HCEC 1CT (cell line): ENCODE data around the gene ULK4.

ENCODE experiments used
- DNase-seq: peaks from one replicate; pipeline ENCODE4 v3.0.0-alpha.2; 2017

Gene ULK4

DNA sequence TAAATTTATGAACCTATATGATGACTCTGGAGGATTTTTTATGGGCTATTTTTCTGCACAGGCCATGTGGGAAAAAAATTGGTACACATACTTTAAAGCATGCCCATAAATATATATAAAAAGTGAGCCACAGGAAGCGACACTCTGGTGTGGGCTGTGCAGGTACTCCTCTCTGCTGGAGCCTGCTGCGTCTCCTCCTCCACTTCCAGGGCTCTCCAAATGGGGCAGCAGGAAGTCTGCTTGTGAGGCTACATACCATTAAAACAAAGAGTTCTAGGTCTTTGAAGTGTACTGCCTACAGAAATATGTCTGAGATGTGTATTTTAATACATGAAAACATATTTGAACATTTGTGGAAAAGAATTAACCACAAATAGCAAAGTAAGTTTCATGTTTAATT lies 627.5 kb downstream of the ULK4 start:
- no peak for DNase-seq

DNA sequence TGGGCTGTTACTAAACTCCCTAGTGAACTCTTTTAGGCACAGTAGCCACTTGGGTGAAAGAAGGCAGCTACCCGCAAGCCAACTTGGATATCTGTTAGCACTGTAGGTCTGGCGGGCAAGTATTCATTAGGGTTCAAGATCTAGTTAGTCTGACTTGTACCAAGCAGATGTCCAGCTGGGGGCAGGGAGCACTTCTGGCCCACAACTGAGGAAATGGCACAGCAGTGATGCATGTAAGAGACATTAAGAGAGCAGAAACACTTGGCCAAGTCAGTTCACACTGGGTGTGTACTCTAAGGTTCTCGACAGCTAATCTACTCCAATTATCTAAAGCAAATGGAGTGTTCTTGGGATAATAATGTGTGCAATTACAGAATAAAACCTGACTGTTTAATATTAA lies 630.9 kb downstream of the ULK4 start:
- peak; percentile 48 for DNase-seq

DNA sequence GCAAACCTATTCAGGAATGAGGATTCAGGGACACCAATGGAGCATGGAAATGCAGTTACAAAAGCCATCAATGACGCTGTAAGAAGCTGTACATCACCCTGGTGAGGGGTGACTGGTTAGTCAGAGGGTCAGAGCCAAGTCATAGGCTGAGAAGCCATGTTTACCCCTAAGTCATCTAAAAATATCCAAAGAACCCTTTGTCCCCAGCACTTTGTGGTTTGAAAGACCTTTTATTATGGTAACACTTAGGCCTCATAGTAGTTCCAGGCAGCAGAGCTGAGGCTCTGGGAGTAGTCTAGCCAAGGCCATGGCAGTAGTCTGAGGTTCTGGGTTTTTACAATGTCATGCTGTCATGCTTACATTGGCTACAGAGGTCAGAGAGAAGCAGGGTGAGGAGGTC lies 631.4 kb downstream of the ULK4 start:
- DNase-seq = peak; percentile 79

DNA sequence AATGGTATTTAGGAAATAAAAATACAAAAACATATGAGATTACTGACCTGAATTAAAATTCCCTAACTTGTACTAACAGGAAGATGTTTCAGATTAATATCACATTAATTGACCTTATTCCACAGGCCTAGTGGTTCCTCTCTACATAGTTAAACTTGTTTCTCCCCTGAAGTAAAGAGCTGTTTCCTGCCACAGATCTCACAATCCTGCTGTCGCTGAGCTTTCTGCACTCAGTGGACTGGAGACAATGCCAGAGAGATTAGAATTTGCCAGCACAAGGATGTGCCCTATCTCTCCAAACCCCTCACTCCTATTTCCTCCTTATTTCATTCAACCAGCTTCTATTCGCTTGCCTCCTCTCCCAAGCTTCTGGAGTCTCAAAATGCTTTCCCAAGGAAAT lies 632.0 kb downstream of the ULK4 start:
- no peak for DNase-seq

DNA sequence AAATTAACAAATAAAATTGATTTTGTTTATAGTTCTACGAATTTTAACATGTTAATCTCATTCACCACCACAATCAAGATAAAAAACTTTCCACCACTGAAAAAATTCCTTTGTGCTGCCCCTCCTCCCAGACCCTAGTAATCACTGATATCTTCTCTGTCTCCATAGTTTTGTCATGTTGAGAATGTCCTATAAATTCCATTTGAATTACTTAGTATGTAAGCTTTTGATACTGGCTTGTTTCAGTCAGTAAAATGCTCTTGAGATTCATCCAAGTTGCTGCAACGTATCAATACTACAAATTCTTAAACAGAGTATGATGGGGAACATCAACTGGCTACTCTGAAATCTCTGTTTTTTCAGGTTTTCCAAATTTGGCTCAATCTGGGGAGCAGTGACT lies 633.0 kb downstream of the ULK4 start:
- peak; percentile 56 for DNase-seq

DNA sequence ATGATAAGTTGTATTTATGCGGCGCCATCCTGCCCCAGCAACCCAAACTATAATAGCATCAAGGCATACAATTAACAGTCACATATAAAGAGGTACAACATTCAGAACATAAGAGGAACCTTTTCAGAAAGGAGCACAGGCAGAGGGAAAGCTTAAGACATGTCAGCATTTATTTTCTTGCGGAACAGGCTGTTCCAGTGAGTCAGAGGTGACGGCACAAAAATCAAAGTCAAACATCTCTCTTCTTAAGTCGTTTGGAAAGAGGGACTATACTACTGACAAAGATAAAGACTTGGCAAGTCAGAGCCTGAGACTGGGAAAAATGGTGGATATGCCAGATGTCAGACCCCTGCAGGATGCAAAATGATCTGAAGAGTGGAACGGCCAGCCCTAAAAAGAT lies 634.2 kb downstream of the ULK4 start:
- peak; percentile 65 for DNase-seq

DNA sequence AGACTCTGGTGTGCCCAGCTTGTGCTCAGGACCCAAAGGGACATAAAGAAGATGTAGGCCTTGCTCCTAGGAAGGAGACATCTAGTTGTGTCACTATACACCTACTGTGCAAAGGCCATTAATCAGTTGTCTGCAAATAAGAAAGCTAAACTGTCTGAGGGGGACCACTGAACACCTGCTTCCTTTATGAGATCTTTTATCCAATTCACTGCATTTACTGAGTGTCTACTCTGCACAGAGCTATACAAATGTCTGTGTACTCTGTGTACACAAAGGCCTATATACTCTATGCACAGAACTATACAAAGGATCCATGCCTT lies 637.8 kb downstream of the ULK4 start:
- DNase-seq = no peak

DNA sequence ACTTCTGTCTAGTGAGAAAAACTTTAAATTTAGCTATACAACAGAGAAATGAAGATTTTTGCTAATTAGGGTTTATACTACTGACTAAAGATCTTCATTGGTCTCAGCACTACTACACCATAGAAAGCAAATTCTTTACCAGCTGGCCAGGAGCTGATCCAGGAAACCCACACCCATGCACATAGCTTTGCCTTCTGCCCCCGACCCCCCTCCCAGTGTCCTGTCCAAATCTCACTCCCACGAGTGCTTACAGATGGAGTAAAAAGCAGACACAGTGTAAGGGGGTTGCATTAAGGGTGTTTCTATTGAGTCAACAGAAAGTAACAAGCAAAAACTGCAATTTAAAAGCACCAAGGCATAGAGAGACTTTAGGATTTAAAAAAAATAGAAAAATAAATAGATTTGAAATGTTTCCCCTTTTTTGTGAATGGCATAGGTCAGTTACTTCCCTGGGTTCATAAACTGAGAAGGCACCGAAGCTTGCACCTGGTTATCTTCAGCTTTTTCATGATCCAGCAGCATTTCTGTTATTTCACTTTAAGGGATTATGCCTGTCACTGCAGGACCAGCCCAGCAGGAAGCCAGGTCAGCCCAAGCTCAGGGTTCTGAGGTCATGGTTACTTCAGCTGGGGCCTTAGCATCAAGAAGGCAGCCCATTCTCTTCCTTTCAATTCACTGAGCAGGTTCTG lies 638.3 kb downstream of the ULK4 start:
- no peak for DNase-seq

DNA sequence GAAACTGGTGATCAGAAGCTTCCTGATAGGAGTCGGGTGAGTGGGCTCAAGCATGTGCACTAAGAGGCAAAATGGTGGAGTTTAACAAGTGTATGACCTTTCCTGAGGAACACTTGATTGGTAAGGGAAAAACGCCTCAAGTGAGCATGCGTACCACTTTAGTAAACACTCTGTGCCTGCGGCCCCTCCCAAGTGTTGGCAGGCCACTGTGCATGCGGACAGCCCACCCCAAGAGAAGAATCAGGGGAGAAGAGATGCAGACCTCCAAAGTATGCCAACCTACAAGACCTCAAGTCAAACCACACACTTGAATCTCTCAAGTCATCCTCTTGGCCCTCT lies 640.3 kb downstream of the ULK4 start:
- DNase-seq = no peak

DNA sequence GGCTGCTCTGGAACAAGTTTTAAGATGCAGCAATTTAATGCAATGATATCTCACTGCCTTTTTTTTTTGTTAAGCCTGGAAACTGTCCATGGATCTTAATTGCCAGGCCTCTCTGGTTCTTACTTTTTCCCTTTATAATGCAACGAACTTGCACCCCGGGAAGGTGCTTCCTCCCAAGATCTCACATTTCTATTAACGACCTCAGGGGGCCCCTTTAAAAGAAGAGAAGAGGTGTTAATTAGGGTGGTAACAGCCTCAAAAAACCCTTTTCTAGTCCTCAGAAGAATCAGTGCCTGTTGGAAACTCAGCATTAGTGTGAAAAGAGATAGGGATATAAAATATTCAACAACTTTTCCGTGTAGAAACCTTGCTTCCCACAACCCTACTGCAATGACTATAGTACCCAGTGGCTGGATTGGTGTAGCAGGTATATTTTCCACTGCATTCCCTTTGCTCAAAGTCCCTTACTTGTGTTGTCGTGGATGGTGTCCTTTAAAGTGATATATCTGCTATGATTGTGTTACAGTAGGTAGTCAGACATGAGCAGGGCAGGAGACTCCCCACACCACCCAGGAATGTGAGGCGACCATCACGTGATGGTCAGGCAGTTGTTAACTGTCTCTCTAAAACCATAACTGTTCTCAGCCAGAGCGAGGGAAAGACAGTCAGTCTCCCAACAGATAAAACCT lies 640.8 kb downstream of the ULK4 start:
- DNase-seq = no peak

DNA sequence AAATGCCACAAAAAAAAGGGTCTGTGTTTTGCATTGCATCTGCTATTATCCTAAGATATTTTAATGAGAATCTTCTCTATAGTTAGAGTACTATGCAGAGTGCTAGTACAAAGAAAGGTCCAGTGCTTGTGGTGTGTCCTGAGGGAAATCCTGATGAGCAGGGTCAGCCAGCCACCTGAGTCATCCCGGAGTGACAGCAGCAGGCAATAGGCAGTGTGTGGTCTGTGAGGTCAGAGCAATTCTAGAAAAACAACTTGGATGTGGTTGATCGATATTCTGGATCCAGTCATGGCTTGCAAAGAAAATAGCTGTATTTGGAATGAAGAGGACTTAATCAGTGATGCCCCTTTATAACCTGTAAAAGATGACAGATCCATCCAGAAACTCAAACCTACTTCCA lies 643.4 kb downstream of the ULK4 start:
- DNase-seq = peak; percentile 50

DNA sequence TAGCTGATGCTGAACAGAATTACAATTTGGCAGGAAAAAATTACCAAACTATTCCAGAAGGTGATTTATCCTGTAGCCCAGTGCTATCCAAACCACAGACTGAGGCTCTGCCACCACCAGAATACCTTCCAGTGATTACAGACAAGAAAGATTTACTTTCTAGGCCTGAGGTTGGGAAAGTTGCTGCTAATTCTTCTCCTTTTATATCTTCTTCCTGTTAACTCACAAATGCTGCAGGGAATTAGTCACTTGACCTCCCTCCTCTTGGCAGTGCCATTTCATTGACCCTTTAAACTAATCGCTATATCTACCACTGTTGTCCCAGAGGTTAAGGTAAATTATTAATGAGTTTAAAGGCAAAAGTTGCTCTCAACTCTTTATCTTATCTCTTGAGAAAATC lies 644.2 kb downstream of the ULK4 start:
- DNase-seq = peak; percentile 71

DNA sequence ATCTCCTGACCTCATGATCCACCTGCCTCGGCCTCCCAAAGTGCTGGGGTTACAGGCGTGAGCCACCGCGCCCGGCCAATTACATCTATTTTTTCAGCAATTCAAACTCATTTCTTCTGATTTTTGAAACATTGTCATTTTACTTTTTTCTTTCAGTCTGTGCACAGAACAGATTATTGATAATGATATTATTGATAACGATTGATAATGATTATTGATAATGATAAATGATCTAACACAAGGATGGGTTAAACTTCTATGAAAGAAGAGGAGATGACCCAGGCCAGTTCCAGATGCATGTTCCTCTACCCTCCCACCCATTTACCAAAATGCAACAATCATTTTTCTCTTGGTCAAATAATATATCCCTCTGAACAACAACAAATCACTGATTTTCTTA lies 644.6 kb downstream of the ULK4 start:
- no peak for DNase-seq

DNA sequence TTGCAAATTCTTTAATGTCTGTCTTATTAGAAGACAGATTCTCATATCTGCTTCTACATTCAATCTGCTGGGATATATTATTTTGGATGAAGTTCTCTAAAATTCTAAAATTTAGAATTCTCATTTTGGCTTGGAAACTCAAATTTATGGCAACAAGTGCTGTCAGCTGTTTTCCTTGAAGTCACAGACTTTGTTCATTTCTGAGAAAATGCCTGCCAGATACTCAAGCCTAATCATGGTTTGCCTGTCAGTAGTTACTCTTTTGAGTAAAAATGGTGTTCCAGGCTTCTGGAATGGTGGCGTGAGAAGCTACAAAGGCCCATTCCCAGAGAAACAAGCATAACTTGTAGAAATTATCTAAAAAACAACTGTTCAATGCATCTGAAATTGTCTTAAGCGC lies 646.8 kb downstream of the ULK4 start:
- DNase-seq = no peak

DNA sequence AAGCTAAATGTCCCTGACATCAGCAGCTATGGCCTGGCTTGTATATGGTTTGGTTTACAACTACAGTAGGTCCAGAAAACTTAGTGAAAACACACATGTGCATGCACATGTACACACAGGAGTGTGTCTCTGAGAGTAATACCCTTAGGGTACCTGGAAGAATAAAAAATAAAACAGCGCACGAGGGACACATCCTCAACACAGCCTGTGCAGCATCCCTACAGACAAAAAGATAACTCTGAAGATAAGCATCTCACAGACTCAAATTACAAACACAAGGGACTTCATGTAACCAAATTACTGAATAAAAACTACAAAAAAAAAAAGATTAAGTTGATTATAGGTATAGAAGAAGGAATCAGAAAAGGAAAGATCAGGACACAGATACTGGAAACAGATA lies 653.8 kb downstream of the ULK4 start:
- no peak for DNase-seq

DNA sequence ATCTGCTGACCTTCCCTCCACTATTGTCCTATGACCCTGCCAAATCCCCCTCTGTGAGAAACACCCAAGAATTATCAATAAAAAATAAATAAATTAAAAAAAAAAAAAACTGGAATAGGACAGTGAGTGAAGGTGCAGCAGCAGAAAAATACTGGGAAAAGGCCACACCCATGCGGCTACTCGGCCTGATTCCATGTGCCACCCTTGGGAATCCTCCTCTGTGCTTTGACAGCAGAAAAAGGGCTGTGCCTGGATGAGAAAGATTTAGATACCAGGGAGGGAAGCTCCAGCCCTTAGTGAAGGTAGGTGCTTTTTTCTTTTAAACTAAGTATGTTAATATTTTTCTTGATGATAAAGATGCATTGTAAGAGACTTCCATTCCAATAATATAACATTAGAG lies 654.8 kb downstream of the ULK4 start:
- no peak for DNase-seq

DNA sequence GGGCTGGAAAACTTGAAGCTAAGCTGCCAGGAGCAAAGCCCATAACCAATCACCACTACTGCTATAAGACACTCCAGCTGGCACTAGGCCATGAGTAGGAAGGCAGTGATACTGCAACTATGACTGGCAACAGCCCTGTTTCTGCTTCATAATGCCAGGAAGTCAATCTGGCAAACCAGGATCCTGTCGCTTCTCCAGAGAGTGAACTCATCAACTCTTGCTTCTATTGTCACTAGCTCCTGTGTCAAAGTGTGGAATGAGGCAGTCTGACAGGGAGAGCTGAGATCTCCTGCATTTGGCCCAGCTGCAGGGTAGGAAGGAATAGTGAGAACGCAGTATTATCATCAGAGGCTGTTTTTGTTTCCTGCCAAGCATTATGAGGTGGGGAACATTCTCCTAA lies 657.3 kb downstream of the ULK4 start:
- DNase-seq = peak; percentile 4

DNA sequence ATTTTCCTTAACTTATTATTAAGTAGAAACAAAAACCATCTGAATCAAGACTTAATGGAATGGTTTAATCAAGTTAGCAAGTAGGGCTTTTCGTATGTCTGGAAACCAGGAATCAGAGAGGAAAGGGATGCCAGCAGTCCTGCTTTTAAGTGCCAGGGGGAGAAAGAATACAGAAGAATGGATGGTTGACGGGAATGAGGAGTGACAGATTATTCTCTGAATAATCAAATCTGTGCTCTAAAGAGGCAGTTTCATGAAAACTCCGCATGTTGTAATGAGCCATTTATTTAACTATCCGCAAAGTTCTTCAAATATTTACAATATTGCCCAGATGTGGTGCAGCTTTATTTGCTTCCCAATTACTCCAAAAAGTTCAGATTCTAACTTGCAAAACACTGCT lies 659.6 kb downstream of the ULK4 start:
- DNase-seq = no peak

DNA sequence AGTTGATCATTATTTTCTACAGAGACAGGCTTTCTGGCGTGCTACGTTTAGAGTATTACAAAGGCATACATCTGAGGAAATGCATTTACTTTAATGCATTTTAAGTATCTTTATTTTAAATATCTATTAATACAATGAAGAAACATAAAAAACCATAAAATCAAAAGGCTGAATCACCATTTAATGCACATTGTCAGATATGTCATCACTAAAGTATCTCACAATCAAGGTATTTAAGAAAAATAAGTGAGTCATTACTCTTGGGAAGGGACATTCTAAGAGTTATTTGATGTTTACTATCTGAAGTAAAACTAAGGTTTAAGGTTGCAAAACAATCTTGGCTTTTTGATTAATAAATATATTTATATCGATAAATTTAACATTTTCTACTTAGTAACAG lies 660.4 kb downstream of the ULK4 start:
- peak; percentile 45 for DNase-seq

DNA sequence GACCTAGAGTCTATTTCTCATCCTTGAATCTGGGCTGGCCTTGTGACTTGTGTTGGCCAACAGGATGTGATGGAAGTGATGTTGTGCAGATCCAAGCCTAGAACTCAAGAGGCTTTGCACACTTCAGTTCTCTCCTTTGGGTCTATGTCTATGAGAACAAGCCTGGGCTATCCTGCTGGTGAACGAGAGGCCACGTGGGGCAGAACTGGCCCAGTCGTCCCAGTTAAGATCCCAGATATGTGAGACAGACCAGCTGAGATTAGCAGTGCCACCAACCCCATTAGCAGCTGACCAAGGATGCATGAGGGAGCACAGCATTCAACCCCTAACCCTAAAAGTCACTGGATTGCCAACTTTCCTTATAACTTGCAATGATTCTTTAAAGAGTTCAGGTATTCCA lies 662.9 kb downstream of the ULK4 start:
- DNase-seq = no peak

DNA sequence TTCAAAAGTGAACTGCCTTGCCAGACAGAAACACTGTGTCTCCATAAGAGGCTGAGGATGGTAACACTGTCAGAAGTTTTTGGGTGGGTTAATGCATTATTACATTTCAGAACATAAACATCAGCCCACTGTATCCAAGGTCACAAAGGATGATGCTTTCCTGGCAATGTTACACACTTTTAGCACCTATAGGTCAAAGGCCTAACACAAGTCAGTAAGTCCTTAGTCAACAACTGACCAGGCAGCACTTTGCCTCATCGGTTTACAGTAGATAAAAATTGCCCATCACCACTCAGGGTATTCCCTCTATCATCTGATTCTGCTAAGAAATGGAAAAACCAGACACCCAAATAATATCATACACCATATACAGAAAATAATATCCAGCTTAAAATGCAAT lies 664.2 kb downstream of the ULK4 start:
- no peak for DNase-seq

DNA sequence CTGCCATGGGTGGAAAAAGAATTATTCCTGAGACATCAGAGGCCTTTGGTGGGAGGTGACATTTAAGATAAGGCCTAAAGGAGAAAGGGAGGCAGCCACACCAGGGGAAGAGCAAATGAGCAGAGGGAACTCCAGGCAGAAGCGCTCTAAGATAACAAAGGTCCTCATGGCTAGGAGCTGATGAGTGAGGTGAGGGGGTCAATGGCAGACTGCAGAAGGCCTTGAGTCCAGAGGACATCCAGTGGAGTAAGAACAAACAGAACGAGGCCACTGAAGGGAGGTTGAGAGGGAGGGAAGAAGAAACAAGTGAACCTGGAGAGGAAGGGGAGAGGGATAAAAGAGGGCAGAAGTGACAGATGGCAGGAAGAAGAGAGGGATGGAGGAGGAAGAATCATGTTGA lies 665.3 kb downstream of the ULK4 start:
- no peak for DNase-seq

DNA sequence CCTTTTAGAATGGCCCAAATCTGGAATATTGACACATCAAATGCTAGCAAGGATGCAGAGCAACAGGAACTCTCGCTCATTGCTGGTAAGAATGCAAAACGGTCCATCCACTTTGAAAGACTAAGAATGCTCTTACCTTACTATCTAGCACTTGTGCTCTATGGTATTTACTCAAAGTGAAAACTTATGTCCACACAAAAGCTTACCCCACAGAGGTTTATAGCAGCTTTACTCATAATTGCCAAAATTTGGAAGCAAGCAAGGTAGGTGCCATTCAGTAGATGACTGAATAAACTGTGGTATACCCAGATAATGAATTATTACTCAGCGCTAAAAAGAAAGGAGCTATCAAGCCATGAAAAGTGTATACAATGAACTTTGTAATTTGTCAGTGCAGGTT lies 666.2 kb downstream of the ULK4 start:
- DNase-seq = no peak

DNA sequence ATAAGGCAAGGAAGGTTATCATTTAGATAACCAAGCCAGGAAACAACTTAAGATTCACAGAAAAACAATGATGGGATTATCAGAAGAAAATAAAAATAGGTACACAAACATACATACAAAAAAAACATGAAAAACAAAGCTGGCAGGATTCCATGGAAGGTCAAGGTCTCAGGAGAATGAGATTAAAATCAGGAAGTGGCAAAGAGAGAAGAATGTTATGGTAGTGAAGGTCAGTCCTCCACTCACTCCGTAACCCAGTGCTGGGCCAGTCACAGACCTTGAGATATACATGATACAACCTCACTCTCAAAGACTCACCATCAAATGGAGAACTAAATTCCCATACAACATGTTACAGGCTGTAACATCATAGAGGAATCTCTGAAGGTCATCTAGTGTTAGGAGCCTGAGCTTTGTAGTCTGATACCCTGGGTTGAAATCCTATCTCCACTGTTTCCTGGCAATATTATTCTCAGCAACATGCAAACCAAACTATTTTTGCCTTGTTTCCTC lies 668.7 kb downstream of the ULK4 start:
- DNase-seq = no peak

DNA sequence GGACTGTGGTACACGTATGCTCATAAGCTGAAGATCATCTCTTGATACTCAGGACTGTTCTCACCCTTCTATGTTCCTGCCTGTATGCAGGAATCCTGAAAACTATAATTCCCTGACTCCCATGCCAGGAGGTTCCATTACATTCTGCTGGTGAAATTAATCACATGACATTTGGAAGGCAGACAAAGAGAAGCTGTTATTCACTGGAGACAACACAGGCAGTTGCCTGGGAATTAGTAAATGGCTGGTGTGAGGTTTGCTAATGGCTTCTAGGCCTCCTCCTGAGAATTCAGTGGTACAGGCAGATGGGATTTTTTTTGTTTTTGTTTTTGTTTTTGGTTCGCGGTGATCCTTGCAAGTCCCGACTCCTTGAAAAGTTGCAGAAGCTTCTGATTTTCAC lies 671.2 kb downstream of the ULK4 start:
- no peak for DNase-seq
